HG03175 (cell line): ENCODE measurements around the gene ELFN1.
"Not testable (repeated sequence)": the region's sequence is repeated elsewhere in the genome, so short reads cannot be mapped to it uniquely, and the experiment has no call there.

ENCODE experiments used
- ATAC-seq: cut with Tn5 transposase; IDR thresholded peaks from one replicate; pipeline ENCODE4 v1.9.1; 2021; ENCODE audit warnings: mild to moderate bottlenecking, moderate library complexity; ENCODE audit not compliant: unreplicated experiment

ELFN1 gene

DNA sequence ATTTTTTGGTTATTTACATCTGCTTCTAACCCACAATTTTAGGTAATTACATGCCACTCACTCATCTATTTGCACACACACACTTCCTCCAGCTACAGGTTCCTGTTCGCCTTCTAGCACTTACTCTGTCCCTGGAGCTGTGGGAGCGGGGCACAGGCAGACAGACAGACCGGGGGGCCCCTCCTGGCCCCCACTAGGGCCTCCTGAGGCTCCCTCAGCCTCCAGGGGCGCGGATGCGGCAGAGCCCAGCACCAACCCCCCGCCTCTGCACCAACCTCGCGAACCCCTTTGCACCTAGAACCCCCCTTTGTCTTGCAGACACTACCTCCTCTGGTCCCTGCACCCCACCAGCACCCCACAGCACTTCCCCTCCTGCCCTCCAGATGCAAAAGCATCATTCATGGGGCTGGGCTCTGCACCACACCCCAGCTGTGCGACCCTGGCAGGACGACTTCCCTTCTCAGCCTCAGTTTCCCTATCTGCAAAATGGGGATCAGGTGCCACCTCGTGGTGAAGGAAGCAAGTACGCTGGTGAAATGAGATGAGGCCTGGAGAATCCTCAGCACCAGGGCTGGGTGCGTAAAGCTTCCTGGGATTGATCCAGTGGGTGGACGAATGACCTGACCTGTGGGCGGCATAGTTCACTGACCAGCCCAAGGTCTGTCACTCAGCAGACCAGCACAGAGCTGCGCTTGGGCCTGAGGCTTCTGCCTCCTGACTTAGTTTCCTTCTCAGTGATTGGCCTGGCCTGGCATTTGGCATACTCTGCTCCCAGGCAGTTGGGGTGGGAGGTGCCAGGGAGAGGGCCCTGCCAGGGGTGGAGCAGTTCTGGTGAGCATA is 37.9 kb downstream of the ELFN1 start:
- ATAC-seq, result no peak

DNA sequence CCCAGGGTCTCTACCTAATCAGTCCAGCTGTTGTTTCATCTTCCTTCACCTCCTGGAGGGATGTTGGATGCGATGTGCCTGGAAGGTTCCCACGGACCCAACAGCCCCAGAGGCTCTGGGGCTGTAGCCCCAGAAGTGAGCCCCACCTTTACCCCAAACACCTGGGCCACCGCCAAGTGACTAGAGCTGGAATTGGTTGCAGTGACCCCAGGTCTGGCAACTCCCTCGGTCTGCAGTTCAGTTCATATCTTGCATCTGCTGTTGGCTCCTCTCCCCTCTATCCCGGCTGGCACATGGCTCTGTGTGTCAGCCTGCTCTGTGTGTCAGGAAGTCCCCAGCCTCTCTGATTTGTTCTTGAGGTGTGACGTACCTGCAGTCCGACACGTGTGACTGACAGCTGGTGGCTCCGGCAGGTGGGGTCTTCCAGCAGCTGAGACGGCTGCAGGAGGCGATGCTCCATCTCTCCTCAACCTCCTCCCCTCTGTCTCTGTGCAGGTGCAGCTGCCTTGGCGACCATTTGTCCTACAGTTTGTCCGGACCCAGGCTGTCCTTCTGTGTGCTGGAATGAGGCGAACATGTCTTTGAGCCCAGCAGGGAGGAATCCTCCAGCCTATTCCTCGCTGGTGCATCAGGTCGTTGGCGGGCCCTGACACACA is 38.6 kb downstream of the ELFN1 start:
- ATAC-seq, result no peak

DNA sequence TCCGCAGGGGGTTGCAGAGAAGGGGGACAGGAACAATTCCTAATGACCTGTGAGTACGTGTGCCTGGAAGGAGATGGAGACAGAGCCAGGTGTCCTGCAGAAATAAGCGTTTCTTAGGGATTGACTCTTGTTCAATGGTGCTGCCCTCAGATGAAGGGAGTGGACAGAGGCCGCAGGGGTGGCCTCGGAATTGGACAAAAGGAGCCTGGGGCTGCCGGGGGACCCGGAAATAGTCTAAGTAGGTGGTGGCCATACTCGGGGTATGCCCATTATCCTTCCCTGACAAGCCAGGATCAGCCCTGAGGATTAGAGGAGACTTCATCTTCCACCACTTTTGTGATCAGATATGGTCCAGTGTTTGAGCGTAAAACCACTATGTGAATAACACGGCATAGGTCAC is 39.2 kb downstream of the ELFN1 start:
- no peak for ATAC-seq

DNA sequence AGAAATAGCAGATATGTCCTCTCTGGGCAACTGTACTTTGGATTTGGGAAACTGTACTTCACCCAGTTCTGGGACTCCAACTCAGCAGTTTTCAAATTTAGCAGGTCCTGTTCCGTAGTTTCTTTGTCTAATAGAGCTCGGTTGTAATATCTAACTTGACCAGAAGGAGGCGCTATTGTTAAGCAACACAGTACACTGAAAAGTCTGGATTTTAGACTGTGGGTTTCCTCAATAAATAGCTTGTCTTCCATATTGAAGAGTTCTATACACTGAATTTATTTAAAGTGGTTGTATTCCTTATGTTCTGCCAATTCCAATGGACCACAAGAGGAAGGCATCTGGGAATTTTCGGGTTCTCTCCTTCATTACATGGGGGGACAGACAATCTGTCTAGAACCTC is 39.8 kb downstream of the ELFN1 start:
- ATAC-seq, result no peak

DNA sequence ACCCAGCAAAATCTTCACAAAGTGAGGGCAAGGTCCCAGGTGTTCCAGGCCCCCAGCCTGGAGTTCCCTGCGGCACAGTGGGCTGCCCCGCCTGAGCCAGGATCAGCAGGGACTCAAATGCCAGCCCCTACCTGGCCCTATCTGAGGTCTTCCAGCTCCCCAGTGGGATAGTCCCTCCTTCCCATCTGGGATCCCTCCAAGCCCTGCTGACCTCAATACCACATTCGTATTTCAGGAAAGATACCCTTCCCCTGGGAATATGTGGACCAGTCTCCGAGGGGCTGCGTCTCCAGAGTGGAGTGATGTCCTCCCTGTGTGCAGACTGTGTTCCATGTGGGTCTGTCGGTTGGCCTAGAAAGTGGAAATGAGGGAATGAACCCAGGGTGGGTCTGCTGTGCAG is 40.9 kb downstream of the ELFN1 start:
- no peak for ATAC-seq

DNA sequence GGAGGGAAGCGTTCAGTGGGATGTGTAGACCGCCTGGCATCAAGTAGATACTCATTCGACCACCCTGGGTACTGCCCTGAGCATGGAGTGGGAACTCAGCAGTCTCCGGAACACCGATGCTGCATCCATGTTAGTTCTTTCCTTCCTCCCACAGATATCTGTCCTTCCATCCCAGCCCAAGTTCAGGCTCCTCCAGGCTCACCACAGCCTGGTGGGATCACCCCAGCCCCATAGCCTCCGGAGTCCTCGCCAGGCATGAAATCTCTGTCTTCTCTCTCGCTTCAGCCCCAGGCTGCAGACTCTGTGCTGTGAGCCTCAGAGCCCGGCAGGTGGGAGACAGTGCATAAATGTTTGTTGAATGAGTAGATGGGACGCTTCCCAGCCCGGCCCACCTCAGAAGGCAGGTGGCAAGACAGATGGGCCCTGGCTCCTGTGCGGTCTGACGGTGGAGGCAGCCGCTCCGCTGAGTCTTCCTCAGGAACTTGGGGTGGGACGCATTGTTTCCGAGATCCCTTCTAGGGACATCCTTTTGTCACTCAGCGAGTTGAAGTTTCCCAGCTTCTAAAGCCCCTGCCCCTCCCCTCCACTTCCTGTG is 42.9 kb downstream of the ELFN1 start:
- ATAC-seq, result no peak

DNA sequence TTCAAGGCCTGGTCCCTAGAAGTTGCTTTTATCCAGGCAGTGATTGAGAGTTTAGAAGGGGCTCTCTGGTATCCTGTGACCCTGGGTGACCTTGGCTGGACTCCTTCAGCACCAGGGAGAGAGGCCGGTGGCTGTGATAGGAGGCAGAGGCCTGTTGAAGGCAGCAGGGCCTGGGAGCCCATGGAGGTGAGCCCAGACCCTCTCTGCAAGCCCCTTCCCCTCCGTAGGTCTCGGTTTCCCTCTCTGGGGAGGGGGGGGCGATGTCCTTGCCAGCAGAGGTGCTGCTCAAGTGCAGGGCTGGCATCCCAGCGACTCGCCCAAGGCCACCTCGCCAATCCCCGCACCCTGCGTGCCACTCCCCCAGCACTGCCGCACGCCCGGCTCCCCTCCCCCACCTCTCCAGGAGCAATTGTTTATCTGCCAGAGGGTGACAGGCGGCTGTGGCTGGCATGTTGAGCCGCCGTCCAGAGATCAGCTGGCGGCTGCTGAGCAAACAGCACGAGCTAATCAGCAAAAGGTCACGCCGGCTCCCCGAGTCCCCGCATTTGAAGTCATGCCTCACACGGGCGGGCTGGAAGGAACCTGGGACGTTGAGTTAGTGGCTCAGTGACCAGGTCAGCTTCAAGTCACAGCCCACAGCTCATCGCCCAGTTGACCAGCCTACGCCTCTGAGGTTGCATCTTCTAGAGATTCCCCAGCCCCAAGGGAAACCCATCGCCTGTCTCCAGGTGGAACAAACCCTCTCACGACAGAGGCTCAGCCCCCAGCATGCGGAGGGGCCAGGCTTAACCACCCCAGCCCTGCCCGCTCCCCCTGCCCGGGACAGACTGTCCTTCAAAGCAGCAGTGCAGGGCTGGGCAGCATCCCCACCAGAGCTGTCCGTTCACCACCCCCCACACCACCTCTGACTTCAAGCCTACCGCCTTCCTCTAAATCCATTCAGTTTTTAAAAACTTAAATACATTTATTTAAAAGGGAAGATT is 43.7 kb downstream of the ELFN1 start:
- ATAC-seq, result no peak

DNA sequence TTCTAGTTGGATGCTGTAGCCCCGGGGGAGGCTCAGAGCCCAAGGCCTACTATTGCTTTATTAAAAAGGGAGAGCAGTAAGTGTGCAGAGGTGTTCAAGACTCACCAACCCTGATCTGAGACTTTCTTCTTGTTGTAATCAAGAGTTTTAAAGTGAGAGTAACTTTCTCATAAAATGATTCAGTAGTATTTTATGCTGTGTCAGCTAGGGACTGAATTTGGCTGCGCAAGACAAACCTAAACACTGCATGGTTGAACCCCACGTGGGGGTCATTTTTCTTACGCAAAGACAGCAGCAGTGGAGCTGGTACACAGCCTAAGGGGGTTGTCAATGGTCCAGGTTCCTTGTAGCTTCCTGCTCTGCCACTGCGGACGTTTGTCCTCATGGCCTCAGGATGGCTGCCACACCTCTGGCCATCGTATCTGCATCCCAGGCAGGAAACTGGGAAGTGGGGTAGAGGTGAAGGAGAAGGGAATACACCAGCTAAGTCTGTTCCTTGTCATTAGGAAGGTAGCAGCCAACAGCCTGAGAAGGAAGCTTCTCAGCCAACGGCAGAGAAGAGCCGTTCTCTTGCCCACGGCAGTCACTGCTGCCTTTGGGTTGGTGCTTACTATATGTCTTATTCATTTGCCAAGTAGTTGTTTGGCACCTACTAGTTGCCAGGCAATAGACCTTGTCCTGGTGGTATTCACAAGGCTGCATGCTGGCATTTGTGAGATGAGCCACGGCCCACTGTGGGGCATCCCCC is 44.7 kb downstream of the ELFN1 start:
- no peak for ATAC-seq

DNA sequence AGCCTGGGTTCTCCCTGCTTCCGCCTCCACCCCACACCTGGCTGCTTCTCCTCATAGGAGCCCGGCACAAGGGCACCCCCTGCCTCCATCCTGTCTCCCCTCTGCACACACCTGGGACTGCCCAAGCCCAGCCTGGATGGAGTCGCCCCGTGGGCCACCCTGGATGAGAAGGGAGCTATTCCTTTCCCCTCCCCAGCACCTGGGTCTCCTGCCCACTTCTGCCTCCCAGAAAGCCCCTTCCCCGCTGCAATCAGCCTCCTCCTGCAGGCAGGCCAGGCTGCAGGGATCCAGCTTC is 45.2 kb downstream of the ELFN1 start:
- ATAC-seq, result no peak

DNA sequence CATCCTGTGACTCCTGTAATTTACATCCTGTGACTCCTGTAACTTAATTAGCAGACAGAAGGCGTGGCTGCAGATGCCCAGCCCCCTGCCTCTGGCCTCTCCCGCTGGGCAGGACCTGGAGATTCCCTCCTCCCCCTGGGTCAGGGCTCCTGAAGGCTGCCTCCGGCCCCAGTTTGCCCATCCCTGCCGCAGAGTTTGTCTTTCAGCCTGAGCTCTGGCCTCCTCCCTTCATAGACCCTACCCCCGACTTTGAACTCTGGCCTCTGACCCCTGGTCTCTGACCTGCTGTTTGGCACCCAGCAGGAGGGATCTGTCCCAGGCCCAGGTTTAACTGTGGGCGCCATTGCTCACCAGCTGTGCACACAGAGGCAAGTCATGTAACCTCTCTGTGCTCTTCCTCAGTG is 45.6 kb downstream of the ELFN1 start:
- ATAC-seq, result no peak

DNA sequence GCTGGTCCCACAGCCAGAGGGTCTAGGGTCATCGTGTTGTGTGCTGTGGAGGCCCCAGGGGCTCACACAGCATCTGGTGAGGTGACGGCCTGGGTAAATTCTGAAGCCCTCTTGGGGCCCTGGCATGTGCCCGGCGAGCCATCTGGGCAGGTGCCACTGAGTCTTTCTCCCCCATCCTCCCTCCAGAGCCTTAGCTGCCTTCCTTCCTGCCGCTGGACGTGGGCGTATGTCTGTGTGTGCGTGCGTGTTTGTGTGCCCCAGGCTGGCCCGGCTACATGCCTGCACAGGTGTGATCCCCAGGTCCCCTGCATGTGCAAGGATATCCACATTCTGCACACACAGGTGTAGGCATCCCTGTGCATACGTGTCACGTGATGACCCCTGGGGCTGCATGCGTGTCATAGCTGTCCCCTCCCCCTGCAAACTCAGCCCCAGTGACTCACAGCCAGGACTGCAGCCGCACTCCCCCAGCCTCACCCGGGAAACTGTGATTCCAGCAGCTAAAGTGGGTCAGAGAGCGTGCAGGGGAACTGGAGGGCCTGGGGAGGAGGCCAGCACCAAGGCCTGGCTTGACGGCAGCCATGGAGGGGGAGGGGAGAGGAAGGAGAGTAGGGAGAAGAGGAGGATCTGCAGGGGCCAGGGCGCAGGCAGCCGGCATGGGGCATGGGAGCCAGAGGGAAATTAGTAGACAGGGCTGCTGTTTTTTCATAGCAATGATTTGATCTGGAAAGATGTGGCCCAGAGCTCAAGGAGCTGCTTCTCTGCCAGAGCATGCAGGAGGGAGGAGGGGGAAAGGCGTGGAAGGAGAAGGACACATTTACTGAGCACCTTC is 46.4 kb downstream of the ELFN1 start:
- no peak for ATAC-seq

DNA sequence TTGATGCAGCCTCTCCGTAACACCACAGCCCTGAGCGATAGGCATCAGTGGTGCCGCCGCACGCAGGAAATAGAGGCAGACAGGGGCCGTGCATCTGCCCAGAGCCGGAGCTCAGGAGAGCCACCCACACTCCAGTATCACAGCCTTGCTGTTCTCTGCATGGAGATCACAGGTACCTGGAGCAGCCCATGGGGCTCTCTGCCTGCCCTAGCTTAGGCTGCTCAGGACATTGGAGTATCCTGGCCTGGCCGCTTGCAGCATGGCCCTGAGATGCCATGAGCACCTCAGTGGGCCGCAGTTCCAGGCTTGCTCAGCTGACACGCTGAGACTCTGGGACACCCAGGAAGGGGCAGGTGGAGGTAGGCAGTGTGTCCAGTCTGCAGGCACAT is 47.0 kb downstream of the ELFN1 start:
- ATAC-seq, result no peak

DNA sequence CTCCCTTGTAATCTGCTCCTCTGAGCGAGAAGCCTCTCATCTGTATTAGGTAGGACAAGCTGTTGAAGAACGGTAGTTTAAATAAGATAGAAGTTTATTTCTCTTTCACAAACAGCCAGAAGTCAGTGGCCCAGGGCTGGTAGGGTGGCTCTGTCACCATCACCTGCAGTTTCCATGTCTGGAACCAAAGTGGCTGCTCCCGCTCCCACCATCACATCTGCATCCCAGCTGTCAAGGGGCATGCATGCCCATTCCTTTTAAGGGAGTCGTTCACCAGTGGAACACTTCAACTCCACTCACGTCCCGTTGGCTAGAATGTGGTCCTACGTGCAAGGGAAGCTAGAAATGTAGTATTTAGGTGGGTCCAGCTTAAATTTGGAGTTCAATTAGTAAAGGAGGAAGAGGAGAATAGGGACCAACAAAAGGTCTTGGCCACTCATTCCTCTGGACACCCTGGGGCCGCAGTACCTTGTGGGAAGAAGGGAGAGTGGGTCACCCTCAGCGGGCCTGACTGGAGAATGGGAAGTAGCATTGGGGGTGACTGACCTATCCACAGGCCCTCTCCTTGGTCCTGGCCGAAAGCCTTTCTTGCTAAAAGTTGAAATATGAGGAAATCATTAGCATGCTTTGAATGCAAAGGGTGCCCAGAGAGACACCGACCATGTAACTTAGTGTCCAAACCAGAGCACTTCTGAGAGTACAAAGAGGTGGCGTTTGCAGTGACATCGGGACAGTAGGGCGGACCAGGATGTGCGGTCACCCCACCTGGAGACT is 48.0 kb downstream of the ELFN1 start:
- ATAC-seq, result no peak

DNA sequence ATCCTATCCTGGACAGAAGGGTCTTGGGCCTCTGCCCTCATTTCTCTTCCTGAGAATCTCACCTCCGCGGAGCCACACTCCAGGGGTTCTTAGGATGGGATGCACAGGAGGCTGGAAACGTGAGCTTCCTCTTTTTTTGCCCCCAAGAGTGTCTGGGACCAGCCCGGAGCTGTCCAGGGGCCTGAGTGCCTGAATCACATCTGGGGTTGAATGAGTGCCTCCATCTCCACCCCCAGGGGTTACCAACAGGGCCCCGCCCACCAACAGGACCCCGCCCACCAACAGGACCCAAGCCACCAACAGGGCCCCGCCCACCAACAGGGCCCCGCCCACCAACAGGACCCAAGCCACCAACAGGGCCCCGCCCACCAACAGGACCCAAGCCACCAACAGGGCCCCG is 48.8 kb downstream of the ELFN1 start:
- ATAC-seq, result not testable (repeated sequence)

DNA sequence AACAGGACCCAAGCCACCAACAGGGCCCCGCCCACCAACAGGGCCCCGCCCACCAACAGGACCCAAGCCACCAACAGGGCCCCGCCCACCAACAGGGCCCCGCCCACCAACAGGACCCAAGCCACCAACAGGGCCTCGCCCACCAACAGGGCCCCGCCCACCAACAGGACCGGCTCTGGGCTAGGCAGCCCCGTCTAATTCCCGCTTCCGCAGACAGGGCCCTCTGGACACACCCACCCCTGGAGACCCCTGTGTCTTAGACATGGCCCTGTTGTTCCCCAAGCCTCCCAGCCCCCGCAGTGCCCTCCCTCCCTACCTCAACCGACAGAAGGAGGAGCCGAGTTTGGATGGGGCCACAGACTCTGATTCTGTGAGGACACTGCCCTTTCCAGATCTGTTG is 49.2 kb downstream of the ELFN1 start:
- ATAC-seq, result not testable (repeated sequence)

DNA sequence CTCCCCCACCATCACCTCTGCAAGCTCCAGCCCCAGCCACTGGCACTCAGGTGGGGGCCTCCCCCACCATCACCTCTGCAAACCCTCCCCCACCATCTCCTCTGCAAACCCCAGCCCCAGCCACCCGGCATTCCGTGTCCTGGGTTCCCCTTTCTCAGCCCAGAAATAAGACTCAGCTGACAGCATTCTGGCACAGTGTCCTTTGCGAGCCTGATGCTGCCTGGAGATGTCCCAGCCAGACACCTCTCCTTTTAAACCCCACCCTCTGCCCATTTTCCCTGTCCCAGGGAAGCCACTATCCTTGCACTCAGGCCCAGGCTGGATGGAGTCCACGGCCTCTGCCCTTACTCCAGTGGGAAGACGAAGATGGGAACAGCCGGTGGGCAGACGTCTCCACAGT is 49.8 kb downstream of the ELFN1 start:
- ATAC-seq, result no peak

DNA sequence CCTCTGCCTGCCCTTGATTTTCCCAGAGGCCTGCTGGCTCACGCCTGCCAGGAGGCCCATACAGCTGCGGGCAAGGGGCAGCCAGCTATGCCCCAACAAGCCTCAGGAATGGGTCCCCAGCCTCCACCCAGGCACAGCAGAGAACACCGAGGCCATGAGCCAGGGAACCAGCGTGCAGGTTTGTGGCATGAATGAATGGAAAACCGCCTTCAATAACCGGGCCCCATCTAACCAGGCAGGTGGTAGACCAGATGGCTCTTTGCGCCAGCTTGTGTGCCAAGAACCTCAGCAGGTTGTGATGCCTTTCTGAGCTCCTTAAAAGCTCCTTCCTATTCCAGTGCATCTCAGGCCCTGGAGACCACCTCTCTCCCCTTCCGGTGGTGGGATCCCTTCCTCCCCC is 50.2 kb downstream of the ELFN1 start:
- no peak for ATAC-seq

DNA sequence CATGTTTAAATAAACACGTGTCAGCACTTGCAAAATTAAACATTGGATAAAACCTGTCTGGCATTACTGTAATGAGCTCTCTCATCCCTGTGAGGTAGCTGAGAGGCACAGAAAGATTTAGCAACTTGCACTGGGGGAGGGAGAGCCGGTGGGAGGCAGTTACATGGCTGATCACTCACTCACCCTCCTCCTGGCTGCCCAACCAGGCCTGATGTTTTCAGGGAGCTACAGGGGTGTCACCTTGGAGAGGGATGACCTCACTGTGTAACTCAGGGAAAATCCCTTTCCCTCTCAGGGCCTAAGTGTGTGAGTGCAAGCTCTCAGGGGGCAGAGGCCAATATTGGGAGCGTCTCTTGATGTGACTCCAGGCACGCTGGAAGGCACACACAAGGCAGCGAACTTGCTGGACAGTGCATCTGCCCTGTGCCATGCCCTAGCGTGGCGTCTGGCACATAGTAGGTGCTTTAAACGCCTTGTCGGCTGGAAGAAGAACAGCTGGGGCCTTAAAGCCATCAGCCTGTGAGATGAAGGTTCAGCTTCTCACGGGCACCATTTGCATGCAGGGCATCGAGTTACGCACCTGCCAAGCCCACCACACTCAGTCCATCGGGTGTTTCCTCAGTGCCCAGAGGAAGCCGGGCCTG is 51.1 kb downstream of the ELFN1 start:
- ATAC-seq, result no peak
